ENCODE measurements around the gene CDKN3.

DNA sequence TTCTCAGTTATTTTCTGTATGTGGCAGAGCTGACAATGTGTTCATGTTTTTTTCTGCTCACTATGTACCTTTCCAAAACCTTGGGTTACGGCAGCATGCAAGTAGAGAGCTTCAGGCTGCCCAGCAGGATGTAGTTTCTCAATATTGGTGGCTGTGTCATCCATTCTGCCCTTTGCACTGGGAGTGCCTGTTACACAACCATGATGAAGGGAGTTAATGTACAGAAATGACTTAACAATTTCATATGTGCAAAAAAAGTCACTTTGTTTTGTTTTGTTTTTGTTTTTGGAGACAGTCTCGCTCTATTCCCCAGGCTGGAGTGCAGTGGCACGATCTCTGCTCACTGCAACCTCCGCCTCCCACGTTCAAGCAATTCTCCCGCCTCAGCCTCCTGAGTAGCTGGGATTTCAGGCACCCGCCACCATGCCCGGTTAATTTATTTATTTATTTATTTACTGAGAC lies 50.5 kb downstream of the CDKN3 start:
- TF ChIP-seq, protein P1, sequence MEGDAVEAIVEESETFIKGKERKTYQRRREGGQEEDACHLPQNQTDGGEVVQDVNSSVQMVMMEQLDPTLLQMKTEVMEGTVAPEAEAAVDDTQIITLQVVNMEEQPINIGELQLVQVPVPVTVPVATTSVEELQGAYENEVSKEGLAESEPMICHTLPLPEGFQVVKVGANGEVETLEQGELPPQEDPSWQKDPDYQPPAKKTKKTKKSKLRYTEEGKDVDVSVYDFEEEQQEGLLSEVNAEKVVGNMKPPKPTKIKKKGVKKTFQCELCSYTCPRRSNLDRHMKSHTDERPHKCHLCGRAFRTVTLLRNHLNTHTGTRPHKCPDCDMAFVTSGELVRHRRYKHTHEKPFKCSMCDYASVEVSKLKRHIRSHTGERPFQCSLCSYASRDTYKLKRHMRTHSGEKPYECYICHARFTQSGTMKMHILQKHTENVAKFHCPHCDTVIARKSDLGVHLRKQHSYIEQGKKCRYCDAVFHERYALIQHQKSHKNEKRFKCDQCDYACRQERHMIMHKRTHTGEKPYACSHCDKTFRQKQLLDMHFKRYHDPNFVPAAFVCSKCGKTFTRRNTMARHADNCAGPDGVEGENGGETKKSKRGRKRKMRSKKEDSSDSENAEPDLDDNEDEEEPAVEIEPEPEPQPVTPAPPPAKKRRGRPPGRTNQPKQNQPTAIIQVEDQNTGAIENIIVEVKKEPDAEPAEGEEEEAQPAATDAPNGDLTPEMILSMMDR (IDR thresholded peaks at IDR 0.05): no peak
- TF ChIP-seq POLR2A (IDR thresholded peaks at IDR 0.05): no peak
